NCI-H1048 (cell line): ENCODE results near the gene BRD2.
A peak's percentile ranks its signal among the peaks of the same experiment; 100 is the strongest.

Source experiments
- DNase-seq: peaks from one replicate; lab custom pipeline; 2025; lab: John Stamatoyannopoulos, UW

The BRD2 gene

GRCh38 chr6:32949113-32949512, 19.3 kb upstream of the BRD2 start:
- no peak for DNase-seq

- DNase-seq: no peak
Measured at GRCh38 chr6:32950010-32950409, 18.4 kb upstream of the BRD2 start.

- no peak for DNase-seq
Measured at GRCh38 chr6:32950449-32950848, 17.9 kb upstream of the BRD2 start.

GRCh38 chr6:32952817-32953739, 15.3 kb upstream of the BRD2 start, which contains the start of gene HLA-DMA:
TSS of gene HLA-DMA (minus strand) at chr6:32953097. CDS start at chr6:32953036, 61 bp downstream.
- no peak for DNase-seq

- no peak for DNase-seq
Measured at GRCh38 chr6:32953775-32954174, 14.6 kb upstream of the BRD2 start.

GRCh38 chr6:32954267-32954666, 14.1 kb upstream of the BRD2 start:
- DNase-seq: no peak

- DNase-seq: no peak
Measured at GRCh38 chr6:32954986-32955802, 13.2 kb upstream of the BRD2 start.

GRCh38 chr6:32956176-32956575, 12.2 kb upstream of the BRD2 start:
- DNase-seq: no peak

GRCh38 chr6:32960563-32960962, 7.8 kb upstream of the BRD2 start:
- DNase-seq: no peak

GRCh38 chr6:32962213-32962826, 6.1 kb upstream of the BRD2 start:
- DNase-seq: no peak

GRCh38 chr6:32963866-32964265, 4.5 kb upstream of the BRD2 start:
- no peak for DNase-seq

- no peak for DNase-seq
Measured at GRCh38 chr6:32964776-32965175, 3.6 kb upstream of the BRD2 start.

GRCh38 chr6:32967151-32968091, 973 bp upstream of the BRD2 start:
- DNase-seq: no peak

- no peak for DNase-seq
Measured at GRCh38 chr6:32968867-32969684, 682 bp downstream of the BRD2 start.

GRCh38 chr6:32969685-32970412, 1.5 kb downstream of the BRD2 start:
- peak; percentile 60 for DNase-seq

GRCh38 chr6:32970413-32971241, 2.2 kb downstream of the BRD2 start:
- no peak for DNase-seq

- DNase-seq: no peak
Measured at GRCh38 chr6:32971242-32971580, 2.8 kb downstream of the BRD2 start.

GRCh38 chr6:32971581-32972352, 3.4 kb downstream of the BRD2 start:
- DNase-seq: peak; percentile 98
